ENCODE data around the gene P3H1.
"Not testable (repeated sequence)": the region's sequence is repeated elsewhere in the genome, so short reads cannot be mapped to it uniquely, and the experiment has no call there.

The P3H1 gene

DNA sequence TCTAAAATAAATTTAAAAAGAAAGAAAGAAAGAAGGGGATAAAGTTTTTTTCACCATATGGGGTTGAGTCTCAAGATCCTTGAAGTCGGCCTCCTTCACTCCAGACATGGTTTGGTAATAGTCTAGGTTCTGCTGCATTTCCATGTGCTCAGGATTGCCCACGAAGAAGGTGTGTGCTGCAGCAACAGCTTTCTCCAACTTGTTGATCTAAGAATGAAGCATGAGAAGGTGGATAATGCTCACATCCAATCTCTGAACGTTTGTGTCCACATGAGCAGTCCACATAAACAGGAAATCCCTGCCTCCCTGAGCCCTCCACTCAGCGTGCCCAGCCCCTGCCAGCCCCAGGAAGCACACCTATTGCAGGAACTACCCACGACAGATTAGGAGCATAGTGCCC is 4.6 kb downstream of the P3H1 start:
- TF ChIP-seq POLR2A (IDR thresholded peaks at IDR 0.05; ENCODE audit: low read length) (no peak), GATA1 (IDR thresholded peaks at IDR 0.05; ENCODE audit: low read depth, low read length) (no peak)
- DNase-seq = no peak

DNA sequence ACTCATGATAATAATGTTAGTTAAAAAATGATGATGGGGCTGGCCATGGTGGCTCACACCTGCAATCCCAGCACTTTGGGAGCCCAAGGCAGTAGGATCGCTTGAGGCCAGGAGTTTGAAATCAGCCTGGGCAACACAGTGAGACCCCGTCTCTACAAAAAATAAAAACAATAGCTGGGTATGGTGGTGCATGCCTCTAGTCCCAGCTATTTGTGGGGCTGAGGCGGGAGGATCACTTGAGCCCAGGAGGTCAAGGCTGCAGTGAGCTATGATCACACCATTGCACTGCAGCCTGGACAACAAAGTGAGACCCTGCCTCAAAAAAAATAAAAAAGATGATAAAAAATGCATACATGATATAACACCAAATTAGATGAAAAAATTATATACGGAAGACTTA is 5.3 kb downstream of the P3H1 start:
- DNase-seq = no peak
- TF ChIP-seq POLR2A (IDR thresholded peaks at IDR 0.05; ENCODE audit: low read length) (no peak), GATA1 (IDR thresholded peaks at IDR 0.05; ENCODE audit: low read depth, low read length) (no peak)

DNA sequence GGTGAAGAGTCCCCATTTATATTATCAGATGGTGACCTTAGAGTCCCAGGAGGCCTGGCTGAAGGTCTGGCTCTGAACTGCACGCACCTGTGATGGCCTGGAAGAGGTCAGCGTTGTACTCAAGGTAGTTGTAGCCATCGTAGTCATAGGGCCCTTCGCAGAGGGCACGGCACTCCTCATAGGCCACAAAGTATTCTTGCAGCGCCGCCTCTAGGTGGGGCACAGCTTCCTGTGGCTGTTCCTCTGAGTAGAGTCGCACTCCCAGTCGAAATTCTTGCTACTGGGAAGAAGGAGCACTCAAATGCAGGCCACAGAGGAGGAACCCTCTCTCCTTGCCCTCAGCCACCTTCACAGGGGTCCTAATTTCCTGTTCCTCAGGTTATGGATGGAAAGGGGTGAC is 7.7 kb downstream of the P3H1 start:
- no peak for TF ChIP-seq POLR2A (IDR thresholded peaks at IDR 0.05; ENCODE audit: low read length)
- no peak for TF ChIP-seq GATA1 (IDR thresholded peaks at IDR 0.05; ENCODE audit: low read depth, low read length)
- no peak for DNase-seq

DNA sequence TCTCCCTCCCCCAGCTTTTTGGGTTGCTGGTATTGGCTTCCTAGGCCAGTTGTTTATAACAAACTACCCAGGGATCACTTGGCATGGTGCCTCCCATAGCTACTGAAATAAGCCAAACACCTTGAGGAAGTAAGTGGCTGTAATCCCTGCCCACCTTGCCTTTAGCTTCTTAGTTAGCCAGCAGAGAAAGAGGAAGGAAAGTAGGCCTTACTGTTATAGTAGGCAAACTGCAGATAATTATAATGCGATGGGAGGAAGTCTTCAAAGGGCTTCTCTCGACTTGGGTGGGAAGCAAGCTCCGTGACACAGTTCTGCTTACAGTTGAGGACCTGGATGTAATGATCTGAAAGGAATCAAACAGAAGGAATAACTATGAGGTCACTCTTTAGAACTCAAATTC is 8.2 kb downstream of the P3H1 start:
- TF ChIP-seq POLR2A (IDR thresholded peaks at IDR 0.05; ENCODE audit: low read length) = no peak
- no peak for TF ChIP-seq GATA1 (IDR thresholded peaks at IDR 0.05; ENCODE audit: low read depth, low read length)
- no peak for DNase-seq

DNA sequence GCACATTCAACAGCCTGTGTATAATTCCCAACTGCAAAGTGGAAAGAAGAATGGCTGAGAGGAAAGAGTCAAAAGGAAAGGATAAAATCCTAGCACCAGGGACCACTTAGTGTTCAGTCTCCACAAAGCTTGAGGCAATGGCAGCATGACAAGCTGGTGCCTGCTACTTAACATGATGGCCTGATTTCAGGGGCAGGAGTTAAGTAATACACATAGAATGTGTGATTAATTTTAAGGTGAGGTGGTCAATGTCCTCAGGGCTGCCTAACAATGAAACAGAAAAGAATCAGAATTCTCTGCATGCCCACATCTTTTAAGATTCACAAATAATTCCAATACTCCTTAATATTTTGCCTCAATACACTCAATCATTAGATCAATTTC is 8.9 kb downstream of the P3H1 start:
- DNase-seq = no peak
- TF ChIP-seq POLR2A (IDR thresholded peaks at IDR 0.05; ENCODE audit: low read length) (no peak), GATA1 (IDR thresholded peaks at IDR 0.05; ENCODE audit: low read depth, low read length) (no peak)

DNA sequence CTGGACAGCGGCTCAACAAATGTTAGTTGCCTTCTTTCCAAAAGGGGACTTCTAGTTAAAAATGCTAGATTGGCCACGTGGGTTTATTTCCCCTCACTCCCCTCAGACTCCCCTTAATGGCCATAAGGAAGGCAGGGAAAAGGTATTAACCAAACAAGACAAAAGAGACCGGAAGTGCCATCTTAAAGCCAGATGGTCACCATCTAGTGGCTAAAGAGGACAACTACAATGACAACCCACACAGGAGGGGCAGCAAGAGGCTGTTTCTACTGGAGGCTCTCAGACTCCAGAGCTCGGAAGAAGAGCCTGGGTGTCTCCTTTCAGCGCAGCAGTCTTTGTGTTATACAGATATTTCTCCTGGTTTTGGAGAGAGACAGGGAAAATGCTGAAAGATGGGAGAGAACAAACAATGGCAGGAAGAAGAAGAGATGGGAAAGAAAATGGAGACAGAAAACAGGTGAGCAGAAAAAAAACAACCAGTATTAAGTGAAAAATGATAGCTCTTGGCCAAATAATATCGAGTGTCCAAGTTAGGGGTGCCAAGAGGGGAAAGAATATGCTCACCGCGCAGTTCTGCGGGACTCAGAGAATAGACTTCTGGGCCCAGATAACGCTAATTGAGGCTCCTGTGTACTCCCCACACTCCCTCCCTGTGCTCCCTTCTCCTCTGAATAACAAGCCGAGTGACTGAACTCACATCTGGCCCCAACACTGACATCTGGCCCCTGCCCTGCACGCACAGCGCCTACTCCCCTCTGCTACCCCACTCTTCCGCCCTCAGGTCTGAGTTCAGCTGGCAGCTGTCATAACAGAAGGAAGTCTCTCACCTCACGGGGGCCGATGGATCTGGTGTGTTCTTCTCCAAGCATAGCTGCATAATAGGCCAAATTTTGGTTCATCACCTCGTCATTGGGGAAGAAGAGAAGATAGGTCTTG is 9.6 kb downstream of the P3H1 start:
- no peak for TF ChIP-seq POLR2A (IDR thresholded peaks at IDR 0.05; ENCODE audit: low read length)
- no peak for TF ChIP-seq GATA1 (IDR thresholded peaks at IDR 0.05; ENCODE audit: low read depth, low read length)
- DNase-seq = peak; percentile 75 to 78

DNA sequence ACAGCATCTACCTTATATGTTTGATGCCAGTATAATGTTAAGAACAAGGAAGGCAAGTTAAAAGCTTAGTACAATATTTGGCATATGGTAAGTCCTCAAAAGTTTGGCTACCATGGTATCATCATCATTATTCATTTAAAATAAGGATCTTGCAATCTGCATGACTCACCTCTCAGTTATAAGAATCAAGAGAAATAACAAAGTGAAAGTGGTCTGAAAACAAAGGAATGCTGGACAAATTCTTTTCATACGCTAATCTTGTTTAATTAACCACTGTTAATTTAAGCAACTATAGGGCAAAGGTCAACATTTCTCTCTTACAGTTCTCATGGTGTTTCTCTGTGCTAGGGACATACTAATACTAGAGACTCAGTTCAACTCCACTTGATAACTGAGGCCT is 13.8 kb downstream of the P3H1 start:
- DNase-seq = no peak
- TF ChIP-seq GATA1 (IDR thresholded peaks at IDR 0.05; ENCODE audit: low read depth, low read length) = no peak
- TF ChIP-seq POLR2A (IDR thresholded peaks at IDR 0.05; ENCODE audit: low read length) = no peak

DNA sequence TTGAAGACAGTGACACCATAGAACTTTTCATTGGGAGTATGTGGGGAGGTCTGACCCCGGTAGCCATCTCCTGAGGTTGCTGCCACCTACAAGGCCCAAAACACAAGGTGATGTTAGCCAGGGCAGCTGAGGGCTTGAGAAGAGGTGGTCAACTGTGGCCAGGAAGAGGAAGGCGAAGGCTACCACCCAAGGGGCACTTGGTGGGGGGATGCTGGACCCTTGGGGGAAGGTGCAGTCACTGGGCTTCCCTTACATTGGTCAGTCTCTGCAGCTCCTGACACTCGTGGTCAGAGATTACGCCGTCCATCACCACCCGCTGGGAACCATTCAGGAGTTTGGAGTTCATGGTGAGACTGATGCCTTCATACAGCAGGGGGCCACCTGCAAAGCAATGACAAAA is 14.5 kb downstream of the P3H1 start:
- no peak for DNase-seq
- TF ChIP-seq POLR2A (IDR thresholded peaks at IDR 0.05; ENCODE audit: low read length) = no peak
- TF ChIP-seq GATA1 (IDR thresholded peaks at IDR 0.05; ENCODE audit: low read depth, low read length) = no peak

DNA sequence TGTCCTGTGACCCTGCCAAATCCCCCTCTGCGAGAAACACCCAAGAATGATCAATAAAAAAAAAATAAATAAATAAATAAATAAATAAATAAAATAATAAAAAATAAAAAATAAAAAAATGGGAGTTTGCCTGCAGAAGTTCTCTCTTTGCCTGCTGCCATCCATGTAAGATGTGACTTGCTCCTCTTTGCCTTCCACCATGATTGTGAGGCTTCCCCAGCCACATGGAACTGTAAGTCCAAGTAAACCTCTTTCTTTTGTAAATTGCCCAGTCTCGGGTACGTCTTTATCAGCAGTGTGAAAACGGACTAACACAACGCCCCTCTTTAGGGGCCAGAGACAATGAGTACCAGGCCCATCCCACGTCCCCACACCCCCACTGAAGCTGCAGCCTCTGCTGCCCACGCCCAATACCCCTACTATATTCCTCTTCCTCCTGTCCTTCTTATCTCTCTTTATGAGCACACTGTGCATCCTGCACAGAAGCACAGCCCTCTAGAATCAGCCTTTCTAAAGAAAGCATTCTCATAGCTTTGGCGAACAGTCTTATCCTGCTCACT is 15.2 kb downstream of the P3H1 start:
- DNase-seq = not testable (repeated sequence)

DNA sequence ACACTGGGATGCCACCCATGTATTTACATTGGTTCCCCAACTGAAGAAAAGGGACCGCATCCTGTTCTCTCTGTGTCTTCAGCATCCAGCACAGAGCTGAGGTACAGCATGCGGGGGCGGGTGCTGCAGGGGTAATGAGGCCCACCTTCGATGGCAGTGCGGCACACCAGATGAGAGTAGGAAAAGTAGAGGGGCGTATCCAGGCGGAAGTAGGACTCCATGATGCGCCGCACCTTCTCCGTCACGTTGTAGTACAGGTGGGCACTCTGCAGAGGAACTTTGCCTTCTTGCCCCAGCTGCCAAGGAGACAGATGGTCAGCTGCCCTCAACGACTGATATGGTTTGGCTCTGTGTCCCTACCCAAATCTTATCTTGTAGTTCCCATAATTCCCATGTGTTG is 16.8 kb downstream of the P3H1 start:
- no peak for DNase-seq
- TF ChIP-seq POLR2A (IDR thresholded peaks at IDR 0.05; ENCODE audit: low read length) (no peak), GATA1 (IDR thresholded peaks at IDR 0.05; ENCODE audit: low read depth, low read length) (no peak)

DNA sequence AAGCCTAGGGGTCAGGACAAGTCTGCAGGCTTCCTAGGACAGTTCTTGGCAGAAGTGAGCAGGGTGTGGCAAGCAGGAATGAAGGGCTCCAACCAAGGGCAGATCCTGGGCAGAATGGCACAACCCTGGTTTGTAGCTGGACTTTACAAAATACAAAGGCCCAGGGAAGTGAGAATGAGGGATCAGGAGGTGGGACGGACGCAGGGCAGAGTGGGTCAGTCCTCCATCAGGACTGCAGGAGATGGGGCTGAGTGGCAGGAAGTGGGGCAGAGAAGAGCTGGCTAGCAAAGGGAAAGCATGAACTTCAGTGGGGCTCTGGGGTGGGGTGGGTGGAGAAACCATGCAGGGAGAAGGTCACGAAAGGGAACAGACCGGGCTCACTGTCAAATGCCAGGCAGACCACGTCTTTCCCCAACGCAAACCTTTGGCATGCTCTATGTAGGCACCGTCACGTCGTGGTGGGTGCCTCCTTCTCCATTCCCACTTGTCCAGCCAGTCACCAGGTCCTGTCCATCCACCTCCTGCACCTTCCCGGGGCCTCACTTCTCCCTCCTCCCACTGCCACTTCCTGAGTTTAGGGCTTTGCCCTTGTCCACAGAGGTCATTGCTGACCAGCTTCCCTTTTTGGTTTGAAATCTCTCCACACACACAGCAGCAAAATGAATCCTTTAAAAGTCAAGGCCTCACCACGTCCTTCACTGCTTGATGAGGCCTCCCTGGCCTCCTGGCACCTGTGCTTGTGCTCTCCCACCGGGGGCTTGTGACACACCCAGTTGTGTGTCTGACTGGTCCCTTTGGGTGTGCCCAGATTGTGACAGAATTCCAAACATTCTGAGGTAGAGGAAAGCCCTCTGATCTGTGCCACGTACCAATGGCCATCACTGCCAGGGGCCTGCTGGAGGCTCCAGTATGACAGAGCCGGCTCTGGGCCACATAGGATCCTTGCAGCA is 18.1 kb downstream of the P3H1 start:
- no peak for TF ChIP-seq POLR2A (IDR thresholded peaks at IDR 0.05; ENCODE audit: low read length)
- TF ChIP-seq GATA1 (IDR thresholded peaks at IDR 0.05; ENCODE audit: low read depth, low read length) = no peak
- no peak for DNase-seq

DNA sequence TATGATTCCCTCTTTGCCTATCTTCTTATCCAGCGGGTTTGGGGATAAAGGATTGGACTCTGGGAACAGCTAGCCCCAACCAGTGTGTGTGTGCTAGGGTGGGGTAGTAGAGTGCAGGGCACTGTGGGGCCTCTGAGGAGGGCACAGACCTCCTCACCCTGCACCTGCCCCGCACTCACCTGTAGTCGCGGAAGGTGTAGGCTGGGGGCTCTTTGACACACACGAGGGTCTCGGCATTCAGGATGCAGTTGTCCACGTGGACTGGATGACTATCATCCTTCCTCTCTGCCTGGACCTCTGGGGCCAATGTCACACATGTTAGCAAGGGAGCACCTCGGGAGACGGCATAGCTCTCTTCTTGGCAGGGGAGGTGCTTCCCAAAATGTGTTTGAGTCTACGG is 18.8 kb downstream of the P3H1 start:
- no peak for TF ChIP-seq POLR2A (IDR thresholded peaks at IDR 0.05; ENCODE audit: low read length)
- no peak for TF ChIP-seq GATA1 (IDR thresholded peaks at IDR 0.05; ENCODE audit: low read depth, low read length)
- no peak for DNase-seq

DNA sequence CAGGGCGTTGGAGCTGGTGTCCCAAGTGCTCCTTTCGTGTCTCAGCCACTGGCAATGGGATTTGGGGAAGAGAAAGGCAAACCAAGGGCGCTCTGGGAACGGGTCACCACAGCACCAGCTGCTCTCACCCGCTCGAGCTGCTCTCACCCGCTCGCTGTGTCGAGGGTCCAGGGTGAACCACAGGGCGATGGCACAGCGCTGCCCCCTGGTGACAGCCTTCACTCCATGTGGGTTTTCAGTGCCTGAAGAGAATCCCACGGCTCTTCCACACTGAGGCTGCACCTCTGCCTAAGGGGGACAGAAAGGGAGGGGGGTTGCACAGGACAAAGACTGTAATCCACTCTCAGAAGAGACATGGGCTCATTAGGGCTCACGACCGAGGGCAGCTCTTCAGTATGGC is 19.7 kb downstream of the P3H1 start:
- DNase-seq = peak; percentile 26 to 62
- no peak for TF ChIP-seq GATA1 (IDR thresholded peaks at IDR 0.05; ENCODE audit: low read depth, low read length)
- no peak for TF ChIP-seq POLR2A (IDR thresholded peaks at IDR 0.05; ENCODE audit: low read length)

DNA sequence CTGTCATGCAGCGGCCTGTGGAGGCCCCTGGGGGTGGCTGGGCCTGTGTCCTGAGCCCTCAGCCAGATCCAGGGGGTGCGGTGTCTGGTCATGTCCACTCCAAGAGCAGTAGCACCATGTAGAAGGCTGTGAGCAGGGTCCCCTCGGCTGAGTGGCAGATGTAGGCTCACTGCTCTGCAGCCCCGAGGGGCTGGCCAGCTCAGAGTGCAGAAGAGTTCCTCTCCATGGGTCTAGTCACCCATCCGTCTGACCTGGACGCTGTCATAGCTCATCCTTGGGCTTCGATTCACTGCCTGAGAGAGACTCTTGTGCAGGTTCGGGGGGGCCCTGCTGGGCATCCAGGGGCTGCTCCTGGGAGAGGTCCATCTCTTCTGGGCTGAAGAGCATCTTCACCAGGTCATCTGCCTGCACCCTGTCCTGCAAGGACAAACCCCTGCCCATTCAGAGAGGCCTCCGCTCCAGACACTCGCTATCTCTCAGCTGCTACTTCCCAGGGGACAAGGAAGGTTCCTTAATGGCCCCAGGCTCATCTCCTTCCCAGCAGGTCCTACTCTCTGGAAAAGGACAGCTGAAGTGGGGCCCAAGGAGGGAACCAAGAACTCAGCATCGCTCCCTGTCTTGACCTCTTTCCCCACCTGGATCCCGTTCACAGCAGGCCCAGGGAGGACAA is 20.3 kb downstream of the P3H1 start:
- TF ChIP-seq GATA1 (IDR thresholded peaks at IDR 0.05; ENCODE audit: low read depth, low read length) (no peak), POLR2A (IDR thresholded peaks at IDR 0.05; ENCODE audit: low read length) (no peak)
- DNase-seq = no peak

Data from erythroblast (primary cell).